ENCODE measurements around the gene AMBN. TPM values are rescaled to one million over a fixed set of nuclear protein-coding genes. Genes with fewer than 3 reads are reported as not detected.

The AMBN gene
- total and polyA plus RNA-seq, 2 experiments from 2014 or later: not detected

- TF ChIP-seq REST (IDR thresholded peaks at IDR 0.05; ENCODE audit: unreplicated experiment) (no peak), EZH2 (IDR thresholded peaks at IDR 0.05; ENCODE audit: low read depth, unreplicated experiment) (no peak), ZNF114 (CRISPR knock-in tag; IDR thresholded peaks at IDR 0.05) (no peak)
Observed at GRCh38 chr4:70603856-70604255, 11.8 kb downstream of the AMBN start (continued).

- no peak overlapping the region for H3K27ac Mint-ChIP-seq
- Histone ChIP-seq H3K4me1 (ENCODE audit: insufficient read depth) (no peaks in the 10 kb centered on the region), H3K4me3 (no peak overlapping the region), H3K36me3 (ENCODE audit: insufficient read depth) (no peaks in the 10 kb centered on the region), H3K27me3 (ENCODE audit: insufficient read depth) (no peaks in the 10 kb centered on the region), H3K9me2 (ENCODE audit: insufficient read depth) (peaks cover 7% of the 10 kb centered on the region), H3F3A (replicated peaks; ENCODE audit: low read depth) (no peaks in the 10 kb centered on the region), H4K20me1 (replicated peaks; ENCODE audit: insufficient read depth) (no peaks in the 10 kb centered on the region), H3K4me2 (no peak overlapping the region), H3K79me2 (replicated peaks; ENCODE audit: insufficient read depth) (no peaks in the 10 kb centered on the region), H2AFZ (no peak overlapping the region; the same call in 1 of the 2 replicates), H3K27ac (ENCODE audit: low read depth) (no peak overlapping the region)
- H3K27me3 Mint-ChIP-seq (ENCODE audit: insufficient read depth, low read depth, poor library complexity): peaks cover 2% of the 10 kb centered on the region
- no peaks in the 10 kb centered on the region; the same call in 2 of the 3 replicates for H3K9me3 Mint-ChIP-seq
- no peak for ATAC-seq
- no peak for TF ChIP-seq ZNF114 (CRISPR knock-in tag; IDR thresholded peaks at IDR 0.05)
- TF ChIP-seq REST (IDR thresholded peaks at IDR 0.05; ENCODE audit: unreplicated experiment): no peak
- TF ChIP-seq POLR2AphosphoS5 (IDR thresholded peaks at IDR 0.05; ENCODE audit: low read depth): no peak
- H3K36me3 Mint-ChIP-seq (ENCODE audit: low read depth): no peaks in the 10 kb centered on the region
- peaks cover 6% of the 10 kb centered on the region; the same call in 2 of the 3 replicates for H3K4me1 Mint-ChIP-seq
- no peak overlapping the region for H3K4me3 Mint-ChIP-seq
- DNase-seq (ENCODE audit: low spot score): no peak
Observed at GRCh38 chr4:70606459-70606858, 14.4 kb downstream of the AMBN start.

GRCh38 chr4:70607334-70607853 lies 15.3 kb downstream of the AMBN start:
- no peak for ATAC-seq
- Histone ChIP-seq H3K79me2 (replicated peaks; ENCODE audit: insufficient read depth) (no peaks in the 10 kb centered on the region), H3K4me2 (no peak overlapping the region), H3K27me3 (ENCODE audit: insufficient read depth) (no peaks in the 10 kb centered on the region), H3K9me2 (ENCODE audit: insufficient read depth) (peaks cover 7% of the 10 kb centered on the region), H2AFZ (no peak overlapping the region), H3K4me3 (no peak overlapping the region), H3K27ac (ENCODE audit: low read depth) (no peak overlapping the region), H4K20me1 (replicated peaks; ENCODE audit: insufficient read depth) (no peaks in the 10 kb centered on the region), H3K4me1 (ENCODE audit: insufficient read depth) (no peaks in the 10 kb centered on the region), H3F3A (replicated peaks; ENCODE audit: low read depth) (no peaks in the 10 kb centered on the region), H3K36me3 (ENCODE audit: insufficient read depth) (no peaks in the 10 kb centered on the region)
- no peak overlapping the region for H3K27ac Mint-ChIP-seq
- H3K36me3 Mint-ChIP-seq (ENCODE audit: low read depth): no peaks in the 10 kb centered on the region
- no peaks in the 10 kb centered on the region; the same call in 2 of the 3 replicates for H3K9me3 Mint-ChIP-seq
- H3K4me1 Mint-ChIP-seq: peaks cover 6% of the 10 kb centered on the region; the same call in 1 of the 3 replicates
- DNase-seq (ENCODE audit: low spot score): no peak
- H3K27me3 Mint-ChIP-seq (ENCODE audit: insufficient read depth, low read depth, poor library complexity): peaks cover 2% of the 10 kb centered on the region
- no peak overlapping the region for H3K4me3 Mint-ChIP-seq
- TF ChIP-seq ZNF114 (CRISPR knock-in tag; IDR thresholded peaks at IDR 0.05) (no peak), EZH2 (IDR thresholded peaks at IDR 0.05; ENCODE audit: low read depth, unreplicated experiment) (no peak), ZNF331 (CRISPR knock-in tag; IDR thresholded peaks at IDR 0.05; ENCODE audit: low read depth) (no peak), CTCF (conservative IDR thresholded peaks at IDR 0.05; ENCODE audit: low read depth in 2 of 2) (no peak)
